Osteoblast (primary cell): ENCODE results near the gene CYP2W1. TPM values are rescaled to one million over a fixed set of nuclear protein-coding genes. Genes with fewer than 3 reads are reported as not detected.

Source experiments
- DNase-seq: peaks from one replicate; pipeline ENCODE4 v3.0.0; 2011; ENCODE audit warnings: low spot score, mixed read lengths; ENCODE audit not compliant: insufficient read length; ENCODE audit errors: missing footprints
- H2AFZ ChIP-seq: 2 replicates; pipeline ENCODE4 v1.6.0; 2011; ENCODE audit warnings: mild to moderate bottlenecking, low read length
- H3K27ac ChIP-seq: 2 replicates; pipeline ENCODE4 v1.5.1; 2011; ENCODE audit warnings: mild to moderate bottlenecking, low read depth, low read length, moderate library complexity
- H3K27me3 ChIP-seq: 2 replicates; pipeline ENCODE4 v1.6.0; 2012; ENCODE audit warnings: mild to moderate bottlenecking, control low read depth, inconsistent platforms, low read length, moderate library complexity; ENCODE audit not compliant: insufficient read depth
- H3K36me3 ChIP-seq: 2 replicates; pipeline ENCODE4 v1.5.1; 2011; ENCODE audit warnings: mild to moderate bottlenecking, low read length, control low read depth, moderate library complexity; ENCODE audit not compliant: insufficient read depth
- H3K4me1 ChIP-seq: 2 replicates; pipeline ENCODE4 v1.5.1; 2011; ENCODE audit warnings: mild to moderate bottlenecking, low read length, control low read depth, moderate library complexity; ENCODE audit not compliant: insufficient read depth
- H3K4me2 ChIP-seq: 2 replicates; pipeline ENCODE4 v1.6.0; 2011; ENCODE audit warnings: mild to moderate bottlenecking, low read length; ENCODE audit not compliant: insufficient read depth
- H3K4me3 ChIP-seq: fragments of 200-600 bp; sonication (generic); 3 replicates; pipeline ENCODE4 v1.5.1; 2012; ENCODE audit warnings: mild to moderate bottlenecking, low read length, inconsistent platforms; ENCODE audit not compliant: insufficient read depth
- H3K79me2 ChIP-seq: 2 replicates; pipeline ENCODE4 v1.6.0; 2012; ENCODE audit warnings: mild to moderate bottlenecking, low read length, control low read depth, inconsistent platforms; ENCODE audit not compliant: insufficient read depth
- H3K9me3 ChIP-seq: 2 replicates; pipeline ENCODE4 v1.5.1; 2011; ENCODE audit warnings: low read depth, low read length, control low read depth
- H4K20me1 ChIP-seq: 2 replicates; pipeline ENCODE4 v1.6.0; 2012; ENCODE audit warnings: mild to moderate bottlenecking, low read length, control low read depth; ENCODE audit not compliant: insufficient read depth
- total RNA-seq: library from RNA; depleted of rRNA; stranded (reverse); fragments of >200 nt; gene quantifications from 2 replicates; pipeline ENCODE4 v1.2.3, GENCODE V29; 2012
- TF ChIP-seq, protein P1 (sequence below): IDR thresholded peaks from 2 replicates; pipeline ENCODE4 v1.5.1; 2011; ENCODE audit warnings: mild to moderate bottlenecking, low read depth, low read length, moderate library complexity; ENCODE audit errors: extremely low read depth

CYP2W1 gene
- total RNA-seq, 1 donor, result not detected

DNA sequence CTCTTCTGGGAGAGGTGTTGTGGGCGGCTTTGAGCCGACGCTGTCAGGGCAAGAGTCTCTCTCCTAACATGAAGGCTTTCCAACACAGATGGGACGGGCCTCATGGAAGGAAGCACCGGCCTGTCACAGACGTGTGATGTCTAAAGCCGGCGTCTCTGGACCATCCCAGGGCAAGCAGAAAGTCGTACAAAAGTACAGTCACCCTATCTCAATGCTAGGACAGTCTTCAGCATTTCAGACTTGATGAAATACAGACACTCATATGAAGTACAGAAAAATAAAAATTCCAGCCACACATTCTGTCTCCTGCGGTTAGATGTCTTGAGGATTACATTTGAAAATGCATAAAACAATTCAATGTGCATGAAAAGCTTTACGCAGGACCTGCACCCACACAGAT, 30.6 kb downstream of the CYP2W1 start:
- Histone ChIP-seq H2AFZ (no peak overlapping the region), H4K20me1 (peaks cover 64% of the 10 kb centered on the region), H3K79me2 (peaks cover 85% of the 10 kb centered on the region), H3K4me1 (no peaks in the 10 kb centered on the region), H3K4me3 (no peak overlapping the region), H3K9me3 (no peaks in the 10 kb centered on the region), H3K27ac (no peak overlapping the region), H3K36me3 (peaks cover 9% of the 10 kb centered on the region), H3K27me3 (no peaks in the 10 kb centered on the region), H3K4me2 (no peak overlapping the region)
- TF ChIP-seq, protein P1, sequence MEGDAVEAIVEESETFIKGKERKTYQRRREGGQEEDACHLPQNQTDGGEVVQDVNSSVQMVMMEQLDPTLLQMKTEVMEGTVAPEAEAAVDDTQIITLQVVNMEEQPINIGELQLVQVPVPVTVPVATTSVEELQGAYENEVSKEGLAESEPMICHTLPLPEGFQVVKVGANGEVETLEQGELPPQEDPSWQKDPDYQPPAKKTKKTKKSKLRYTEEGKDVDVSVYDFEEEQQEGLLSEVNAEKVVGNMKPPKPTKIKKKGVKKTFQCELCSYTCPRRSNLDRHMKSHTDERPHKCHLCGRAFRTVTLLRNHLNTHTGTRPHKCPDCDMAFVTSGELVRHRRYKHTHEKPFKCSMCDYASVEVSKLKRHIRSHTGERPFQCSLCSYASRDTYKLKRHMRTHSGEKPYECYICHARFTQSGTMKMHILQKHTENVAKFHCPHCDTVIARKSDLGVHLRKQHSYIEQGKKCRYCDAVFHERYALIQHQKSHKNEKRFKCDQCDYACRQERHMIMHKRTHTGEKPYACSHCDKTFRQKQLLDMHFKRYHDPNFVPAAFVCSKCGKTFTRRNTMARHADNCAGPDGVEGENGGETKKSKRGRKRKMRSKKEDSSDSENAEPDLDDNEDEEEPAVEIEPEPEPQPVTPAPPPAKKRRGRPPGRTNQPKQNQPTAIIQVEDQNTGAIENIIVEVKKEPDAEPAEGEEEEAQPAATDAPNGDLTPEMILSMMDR, result no peak
- DNase-seq, result no peak

DNA sequence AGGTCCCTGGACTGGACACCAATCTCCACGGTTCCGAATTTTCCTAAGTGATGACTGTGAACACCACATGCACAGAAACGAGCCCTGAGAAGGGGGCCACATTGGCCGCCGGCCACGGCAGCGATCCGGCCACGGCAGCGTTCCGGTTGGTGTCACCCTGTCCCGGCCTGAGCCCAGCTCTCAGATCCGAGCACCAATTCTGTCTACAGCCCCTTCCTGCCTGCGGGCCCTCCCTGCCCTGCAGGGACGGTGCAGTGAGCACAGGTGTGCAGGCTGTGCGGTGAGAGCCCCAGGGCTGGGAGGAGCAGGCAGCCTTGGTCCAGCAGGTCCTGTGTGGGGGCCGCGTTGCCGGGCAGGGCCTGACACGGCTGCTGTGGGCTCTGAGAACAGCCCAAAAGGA, 31.7 kb downstream of the CYP2W1 start:
- H3K4me3 ChIP-seq, result no peak overlapping the region
- no peak overlapping the region for H3K27ac ChIP-seq
- no peak overlapping the region for H2AFZ ChIP-seq
- peaks cover 54% of the 10 kb centered on the region for H4K20me1 ChIP-seq
- H3K4me2 ChIP-seq, result no peak overlapping the region
- no peaks in the 10 kb centered on the region for H3K27me3 ChIP-seq
- peaks cover 85% of the 10 kb centered on the region for H3K79me2 ChIP-seq
- no peaks in the 10 kb centered on the region for H3K4me1 ChIP-seq
- H3K36me3 ChIP-seq, result peaks cover 5% of the 10 kb centered on the region
- DNase-seq, result no peak
- no peaks in the 10 kb centered on the region for H3K9me3 ChIP-seq
- TF ChIP-seq, protein P1, result no peak

DNA sequence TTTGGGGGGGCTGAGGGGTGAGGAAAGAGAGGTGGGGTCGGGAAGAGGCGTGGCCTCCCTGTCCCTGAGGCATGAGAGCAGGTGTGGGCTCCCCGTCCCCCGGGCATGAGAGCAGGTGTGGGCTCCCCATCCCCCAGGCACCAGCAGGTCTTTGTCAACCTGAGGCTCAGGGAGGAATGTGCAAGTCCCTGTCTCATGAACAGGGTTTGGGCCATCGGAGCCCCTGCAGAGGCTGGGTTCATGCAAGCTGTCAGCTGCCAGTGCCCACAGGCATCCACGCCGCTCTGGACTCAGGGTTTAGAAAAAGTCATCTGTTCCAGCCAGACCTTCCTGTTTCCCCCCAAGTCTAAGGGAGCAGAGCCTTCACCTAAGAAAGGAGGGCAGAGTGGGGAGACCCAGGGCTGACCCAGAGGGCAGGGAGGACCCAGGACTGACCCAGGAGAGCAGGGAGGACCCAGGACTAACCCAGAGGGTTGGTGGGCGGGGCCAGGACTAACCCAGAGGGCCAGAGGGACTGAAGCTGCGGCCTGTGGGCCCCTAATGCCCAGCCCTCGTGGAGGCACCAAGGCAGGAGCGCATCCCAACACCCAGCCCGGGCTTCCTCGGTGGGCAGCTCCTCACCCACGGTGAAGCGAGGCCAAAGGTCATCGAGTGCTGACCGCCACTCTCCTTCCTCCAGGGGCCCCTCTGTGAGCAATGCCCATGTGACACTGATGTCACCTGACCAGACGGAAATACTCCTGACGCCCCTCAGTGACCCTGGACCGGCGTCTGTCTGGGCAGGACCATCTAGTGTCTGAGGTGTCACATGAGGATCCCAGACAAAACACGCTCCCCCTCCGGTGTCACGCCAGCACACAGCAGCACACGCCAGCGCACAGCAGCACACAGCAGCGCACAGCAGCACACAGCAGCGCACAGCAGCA, 32.5 kb downstream of the CYP2W1 start:
- no peak overlapping the region for H3K4me3 ChIP-seq
- peaks cover 85% of the 10 kb centered on the region for H3K79me2 ChIP-seq
- H3K9me3 ChIP-seq, result no peaks in the 10 kb centered on the region
- H3K4me2 ChIP-seq, result no peak overlapping the region
- peaks cover 51% of the 10 kb centered on the region for H4K20me1 ChIP-seq
- no peak for DNase-seq
- no peak overlapping the region for H3K27ac ChIP-seq
- TF ChIP-seq, protein P1, result no peak
- H3K4me1 ChIP-seq, result no peaks in the 10 kb centered on the region
- H3K27me3 ChIP-seq, result no peaks in the 10 kb centered on the region
- no peak overlapping the region for H2AFZ ChIP-seq
- H3K36me3 ChIP-seq, result peaks cover 5% of the 10 kb centered on the region
